NB4 (cell line): Measurements from ENCODE around the gene TEAD4.

ENCODE experiments used
- CTCF ChIP-seq: IDR thresholded peaks from one replicate; pipeline ENCODE4 v1.5.1; 2012; ENCODE audit warnings: low read depth, low read length
- POLR2A ChIP-seq: IDR thresholded peaks from 2 replicates; pipeline ENCODE4 v1.6.1; 2011; ENCODE audit warnings: mild to moderate bottlenecking; ENCODE audit not compliant: insufficient read length; ENCODE audit errors: extremely low read depth

GRCh38 chr12:3034067-3034750, 75.0 kb downstream of the TEAD4 start:
- peak; percentile 82 for TF ChIP-seq CTCF
- no peak for TF ChIP-seq POLR2A
